ENCODE results near the gene CEP104.

Gene CEP104

DNA sequence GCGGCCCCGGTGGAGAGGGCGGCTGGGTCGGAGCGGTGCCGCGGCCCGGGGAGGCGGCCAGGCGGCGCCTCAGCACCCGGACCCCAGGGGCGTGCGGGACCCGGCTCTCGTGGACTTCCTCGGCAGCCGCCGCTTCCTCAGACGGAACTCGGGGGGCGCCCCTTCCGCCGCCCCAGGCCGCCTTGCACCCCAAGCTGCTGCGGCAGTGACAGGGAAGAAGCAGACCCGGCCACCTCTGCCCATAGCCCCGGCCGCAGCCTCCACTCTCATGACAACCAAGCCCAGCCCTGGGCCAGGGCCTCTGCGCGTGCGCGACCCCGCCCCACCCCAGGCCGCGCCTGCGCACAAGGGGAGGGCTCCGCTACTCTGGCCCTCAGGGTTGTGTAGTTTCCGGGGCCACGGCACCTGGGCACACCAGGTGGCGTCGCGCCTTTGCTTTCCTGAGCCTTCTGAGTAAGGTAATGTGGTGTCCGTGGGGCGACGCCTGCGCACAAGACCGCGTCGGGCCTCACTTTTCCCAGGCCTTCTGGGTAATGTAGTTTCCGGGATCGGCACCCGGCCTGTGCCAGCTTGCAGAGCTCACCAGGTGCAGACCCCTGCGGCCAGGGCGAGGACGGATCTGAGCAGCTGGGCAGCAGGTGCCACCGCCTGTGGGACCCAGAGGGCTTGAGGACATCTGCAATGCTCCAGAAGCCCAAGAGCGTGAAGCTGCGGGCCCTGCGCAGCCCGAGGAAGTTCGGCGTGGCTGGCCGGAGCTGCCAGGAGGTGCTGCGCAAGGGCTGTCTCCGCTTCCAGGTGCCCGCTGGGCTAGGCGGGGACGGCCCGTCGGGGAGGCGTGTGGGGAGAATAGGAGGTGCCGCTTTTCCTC lies at the start of gene CEP104, which contains the start of gene DFFB:
Gene CEP104 (minus strand): TSS at position 289 of the 868 bp plus-strand sequence. CDS start 4,804 bp downstream, outside the sequence.
Gene DFFB (plus strand): TSS at position 554 of the 868 bp plus-strand sequence. CDS start 128 bp downstream, at position 682.
- in situ Hi-C loops (cut with MboI; ENCODE audit: low sequenced_read_pairs): no loop called here

GRCh38 chr1:3906672-3907020 lies 49.6 kb upstream of the CEP104 start:
- in situ Hi-C loops (cut with MboI; ENCODE audit: low sequenced_read_pairs): no loop called here

DNA sequence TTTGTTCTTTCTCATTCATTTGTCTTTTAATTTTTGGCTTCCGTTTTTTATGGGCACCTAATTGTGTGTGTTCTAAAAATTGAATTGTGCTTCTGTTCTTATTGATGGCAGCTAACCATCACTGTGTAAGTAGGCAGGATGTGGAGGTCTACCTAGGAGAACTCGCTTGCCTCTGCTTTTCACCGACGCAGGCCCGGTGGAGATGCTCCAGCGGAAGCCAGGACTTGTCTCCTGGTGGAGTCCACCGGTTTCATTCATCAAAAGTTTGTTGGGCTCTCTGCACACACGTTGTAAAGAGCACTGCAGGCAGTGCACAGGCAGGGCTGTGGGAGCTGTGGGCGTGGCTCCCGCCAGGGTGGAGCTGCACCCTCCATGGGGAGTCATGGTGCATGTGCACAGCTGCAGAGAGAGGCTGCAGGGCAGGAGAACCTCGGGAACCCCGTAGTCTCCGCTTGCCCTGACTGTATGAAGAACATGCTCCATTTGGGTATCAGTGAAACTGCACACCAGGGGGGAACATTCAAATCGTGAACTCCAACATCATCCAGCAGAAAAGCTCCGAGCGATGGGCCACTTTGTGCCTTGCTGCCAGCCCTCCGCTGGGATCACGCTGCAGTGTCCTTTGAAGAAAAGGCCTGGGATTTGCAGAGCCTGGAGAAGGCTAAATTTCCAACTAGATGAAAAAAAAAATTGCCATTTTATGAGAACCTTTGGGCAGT lies 49.1 kb upstream of the CEP104 start:
- in situ Hi-C loops (cut with MboI; ENCODE audit: low sequenced_read_pairs): no loop called here

- in situ Hi-C loops (cut with MboI; ENCODE audit: low sequenced_read_pairs): no loop called here
Measured at GRCh38 chr1:3905266-3905952, 48.4 kb upstream of the CEP104 start.

GRCh38 chr1:3904843-3905185 lies 47.8 kb upstream of the CEP104 start:
- in situ Hi-C loops (cut with MboI; ENCODE audit: low sequenced_read_pairs): no loop called here

- in situ Hi-C loops (cut with MboI; ENCODE audit: low sequenced_read_pairs): no loop called here
Measured at GRCh38 chr1:3904006-3904842, 47.2 kb upstream of the CEP104 start.

DNA sequence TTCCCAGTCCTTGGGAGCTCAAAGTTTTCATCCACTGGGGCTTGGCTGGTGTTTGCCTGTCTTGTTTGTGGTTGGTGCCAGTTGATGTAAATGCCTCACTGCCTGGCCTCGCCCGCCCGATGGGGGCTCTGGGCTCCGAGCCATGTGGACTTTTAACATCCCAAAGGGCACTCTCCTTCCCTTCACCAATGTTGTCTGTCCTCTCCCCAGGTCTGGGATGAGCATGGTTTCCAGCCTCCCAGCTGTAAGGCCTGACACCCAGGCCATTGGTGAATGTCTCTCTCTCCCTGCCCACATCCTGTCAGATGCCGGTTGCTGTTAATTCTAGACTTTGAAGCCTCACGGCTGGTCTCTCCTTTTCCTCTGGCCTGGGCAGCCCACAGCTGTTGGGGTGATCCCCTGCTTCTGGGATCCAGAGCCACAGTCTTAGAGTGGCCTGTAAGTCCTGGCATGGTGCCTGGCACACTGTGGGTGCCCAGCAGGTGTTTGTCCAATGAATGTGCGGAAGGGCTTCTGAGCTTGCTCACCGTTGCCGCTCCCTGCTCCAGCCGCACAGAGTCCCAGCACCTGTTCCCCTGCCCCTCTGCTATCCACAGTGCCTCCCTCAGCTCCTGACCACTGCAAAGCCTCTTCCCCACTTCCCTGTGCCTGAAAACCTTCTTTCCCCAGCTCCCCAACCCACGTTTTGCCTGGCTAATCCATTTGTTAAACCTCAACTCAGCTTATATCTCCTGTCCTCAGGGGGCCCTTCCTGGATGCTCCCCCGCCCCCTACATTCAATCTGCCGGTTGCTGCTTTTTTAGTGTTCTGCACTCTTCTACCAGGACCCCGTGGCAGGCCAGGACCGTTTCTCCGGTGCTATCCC lies 46.4 kb upstream of the CEP104 start:
- in situ Hi-C loops (cut with MboI; ENCODE audit: low sequenced_read_pairs): no loop called here

- in situ Hi-C loops (cut with MboI; ENCODE audit: low sequenced_read_pairs): no loop called here
Measured at GRCh38 chr1:3902571-3903091, 45.6 kb upstream of the CEP104 start.

DNA sequence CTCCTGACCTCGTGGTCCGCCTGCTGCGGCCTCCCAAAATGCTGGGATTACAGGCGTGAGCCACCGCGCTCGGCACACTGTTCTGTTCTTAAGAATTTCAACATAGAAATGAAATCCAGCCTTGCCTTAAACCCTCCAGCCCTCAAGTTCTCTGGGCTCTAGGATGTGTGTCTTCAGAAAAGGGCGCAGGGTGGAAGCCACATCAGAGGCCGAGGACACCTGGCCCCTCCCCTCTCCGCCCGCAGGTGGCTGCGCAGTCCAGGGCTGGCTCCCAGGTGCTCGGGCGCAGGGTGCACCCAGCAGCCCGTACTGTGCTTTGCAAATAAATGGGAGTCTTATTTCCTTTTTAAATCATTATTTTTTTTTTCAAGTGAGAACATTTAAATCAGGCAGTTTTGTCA lies 45.1 kb upstream of the CEP104 start:
- in situ Hi-C loops (cut with MboI; ENCODE audit: low sequenced_read_pairs): no loop called here

- in situ Hi-C loops (cut with MboI; ENCODE audit: low sequenced_read_pairs): no loop called here
Measured at GRCh38 chr1:3900969-3901529, 44.0 kb upstream of the CEP104 start.

- in situ Hi-C loops (cut with MboI; ENCODE audit: low sequenced_read_pairs): no loop called here
Measured at GRCh38 chr1:3900150-3900968, 43.3 kb upstream of the CEP104 start, which contains the start of gene C1orf174. Gene C1orf174 (minus strand): TSS chr1:3900272. CDS start chr1:3900186, 86 bp downstream.

DNA sequence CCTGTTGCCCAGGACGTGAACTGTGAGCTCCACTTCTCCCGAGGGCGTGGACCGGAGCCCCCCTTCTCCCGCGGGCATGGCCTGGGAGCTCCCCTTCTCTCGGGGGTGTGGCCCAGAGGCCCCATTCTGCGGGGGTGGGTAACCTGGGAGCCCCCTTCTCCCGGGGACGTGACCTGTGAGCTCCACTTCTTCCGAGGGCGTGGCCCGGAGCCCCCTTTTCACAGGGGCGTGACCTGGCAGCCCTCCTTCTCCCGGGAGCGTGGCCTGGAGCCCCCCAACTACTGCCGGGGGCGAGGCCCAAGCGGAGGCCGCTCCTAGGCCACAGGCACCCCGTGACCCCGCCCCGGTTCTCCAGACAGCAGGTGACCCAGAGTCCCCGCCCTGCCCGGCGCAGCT lies 42.7 kb upstream of the CEP104 start:
- in situ Hi-C loops (cut with MboI; ENCODE audit: low sequenced_read_pairs): no loop called here

DNA sequence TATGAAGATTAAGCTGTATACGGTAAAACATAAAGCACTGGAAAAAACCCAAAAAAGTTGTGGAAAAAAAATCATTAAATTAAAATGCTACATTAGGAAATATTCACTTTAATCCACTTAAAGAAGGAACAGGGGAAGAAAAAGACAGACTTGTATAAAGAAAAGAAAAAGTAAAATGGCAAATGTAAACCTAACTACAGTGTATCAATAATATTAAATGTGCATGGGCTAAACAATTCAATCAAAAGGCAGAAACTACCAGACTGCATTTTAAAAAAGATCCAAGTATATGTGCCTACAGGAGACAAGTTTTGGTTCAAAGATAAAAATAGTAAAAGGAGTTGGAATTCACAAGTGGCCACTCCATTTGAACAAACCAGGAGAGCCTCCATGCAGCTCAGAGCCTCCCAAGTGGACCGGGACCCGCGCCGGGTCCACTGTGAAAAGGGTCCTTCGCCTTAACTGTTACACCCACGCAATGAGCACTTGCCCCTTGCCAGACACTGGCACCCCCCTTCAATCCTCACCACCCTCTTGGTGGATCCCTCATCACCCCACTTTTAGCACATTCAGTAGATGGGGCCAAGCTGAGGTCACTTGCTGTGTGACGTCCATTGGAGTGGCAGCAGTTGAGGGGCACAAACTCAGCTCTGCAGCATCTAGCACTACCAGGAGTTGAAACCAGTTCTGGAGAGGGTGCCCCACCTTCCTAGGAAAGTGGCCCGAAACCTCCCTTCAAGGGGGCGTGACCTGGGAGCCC lies 42.2 kb upstream of the CEP104 start:
- in situ Hi-C loops (cut with MboI; ENCODE audit: low sequenced_read_pairs): no loop called here

DNA sequence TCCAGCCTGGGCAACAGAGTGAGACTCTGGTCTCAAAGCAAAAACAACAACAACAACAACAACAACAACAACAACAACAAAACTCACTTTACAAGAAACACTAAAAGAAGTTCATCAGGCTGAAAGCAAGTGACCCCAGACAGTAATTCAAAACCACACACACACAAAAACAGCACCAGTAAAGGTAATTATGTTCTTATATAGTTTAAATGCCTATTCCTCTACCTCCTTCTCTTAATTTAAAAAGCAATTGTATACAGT lies 41.4 kb upstream of the CEP104 start:
- in situ Hi-C loops (cut with MboI; ENCODE audit: low sequenced_read_pairs): no loop called here

GRCh38 chr1:3896396-3897000 lies 39.5 kb upstream of the CEP104 start:
- in situ Hi-C loops (cut with MboI; ENCODE audit: low sequenced_read_pairs): no loop called here

- in situ Hi-C loops (cut with MboI; ENCODE audit: low sequenced_read_pairs): no loop called here
Measured at GRCh38 chr1:3895951-3896325, 38.9 kb upstream of the CEP104 start.

DNA sequence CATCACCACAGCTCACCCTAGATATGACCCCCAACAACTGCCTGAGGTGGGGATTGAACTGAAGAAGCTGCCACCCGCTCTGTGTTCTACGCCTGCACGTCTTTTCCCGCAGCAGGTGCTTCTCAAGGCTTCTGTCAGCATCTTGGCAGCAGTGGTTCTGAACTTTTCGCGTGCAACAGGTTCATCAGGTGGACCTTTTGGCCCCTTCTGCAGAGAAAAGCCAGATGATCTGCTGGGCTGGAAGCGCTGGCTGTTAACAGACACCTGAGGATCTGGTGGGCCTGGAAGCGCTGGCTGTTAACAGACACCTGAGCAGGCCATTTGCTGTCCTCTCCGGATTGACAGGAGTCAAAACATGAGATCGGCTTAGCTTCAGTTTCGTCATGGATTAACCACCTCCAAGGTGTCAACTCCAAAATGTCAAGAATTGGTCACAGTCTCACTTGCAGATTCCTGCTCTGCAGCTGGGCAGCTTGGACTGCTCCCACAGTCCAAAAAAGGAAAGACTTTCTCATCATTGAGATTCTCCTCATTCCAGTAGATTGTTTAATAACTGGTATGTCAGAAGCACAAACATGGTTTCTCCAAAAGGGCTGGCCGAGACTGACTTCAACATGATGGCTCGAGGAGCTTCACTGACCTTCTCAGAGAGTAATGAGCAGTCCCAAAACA lies 38.4 kb upstream of the CEP104 start:
- in situ Hi-C loops (cut with MboI; ENCODE audit: low sequenced_read_pairs): no loop called here

Data from HL-60/S4 treated with retinoic acid at 250 ng/mL for 4 days and 3 days (cell line).